Measurements from ENCODE around the gene ZFAND2A.

GRCh38 chr7:1150400-1151002 lies 9.5 kb downstream of the ZFAND2A start:
- TF ChIP-seq POLR2AphosphoS5 (IDR thresholded peaks at IDR 0.05; ENCODE audit: low read depth) (no peak), CTCF (IDR thresholded peaks at IDR 0.05; ENCODE audit: insufficient read depth, low read length) (no peak), REST (IDR thresholded peaks at IDR 0.05; ENCODE audit: insufficient replicate concordance, low read depth) (no peak), GABPA (IDR thresholded peaks at IDR 0.05; ENCODE audit: low read depth) (no peak), SPI1 (IDR thresholded peaks at IDR 0.05; ENCODE audit: borderline replicate concordance, low read depth) (no peak)
